H9 (cell line): ENCODE measurements around the gene COPS9. TPM values are rescaled to one million over a fixed set of nuclear protein-coding genes. Genes with fewer than 3 reads are reported as not detected.

Experiments
- DNase-seq: peaks from one replicate; pipeline ENCODE4 v3.0.0-alpha.2; 2017
- H2AFZ ChIP-seq: one replicate; pipeline ENCODE4 v1.6.1; 2013; ENCODE audit warnings: mild to moderate bottlenecking, low read length, control low read depth, moderate library complexity
- H2AK5ac ChIP-seq: 2 replicates; pipeline ENCODE4 v1.6.1; 2013; ENCODE audit warnings: low read length, control low read depth, mixed read lengths; ENCODE audit not compliant: insufficient read length
- H2BK120ac ChIP-seq: one replicate; pipeline ENCODE4 v1.6.1; 2013; ENCODE audit warnings: low read depth, mild to moderate bottlenecking, low read length, control low read depth, inconsistent platforms; ENCODE audit not compliant: poor library complexity, severe bottlenecking
- H2BK12ac ChIP-seq: 2 replicates; pipeline ENCODE4 v1.6.1; 2013; ENCODE audit warnings: low read length, control low read depth, mixed read lengths, low read depth; ENCODE audit not compliant: insufficient read length
- H2BK15ac ChIP-seq: 2 replicates; pipeline ENCODE4 v1.6.1; 2013; ENCODE audit warnings: low read depth, low read length, control low read depth
- H2BK20ac ChIP-seq: one replicate; pipeline ENCODE4 v1.6.1; 2013; ENCODE audit warnings: low read depth, mild to moderate bottlenecking, low read length, control low read depth, inconsistent platforms; ENCODE audit not compliant: poor library complexity, severe bottlenecking
- H2BK5ac ChIP-seq: 2 replicates; pipeline ENCODE4 v1.6.1; 2013; ENCODE audit warnings: low read length, control low read depth, mixed read lengths; ENCODE audit not compliant: insufficient read length
- H3K14ac ChIP-seq: 2 replicates; pipeline ENCODE4 v1.6.1; 2013; ENCODE audit warnings: low read length, control low read depth; ENCODE audit not compliant: insufficient read depth
- H3K18ac ChIP-seq: 2 replicates; pipeline ENCODE4 v1.6.1; 2013; ENCODE audit warnings: low read depth, mild to moderate bottlenecking, mixed read lengths, low read length, control low read depth; ENCODE audit not compliant: insufficient read length
- H3K23ac ChIP-seq: 2 replicates; pipeline ENCODE4 v1.6.1; 2013; ENCODE audit warnings: low read length, control low read depth, mixed read lengths, low read depth; ENCODE audit not compliant: insufficient read length
- H3K23me2 ChIP-seq: 2 replicates; pipeline ENCODE4 v1.6.1; 2013; ENCODE audit warnings: low read depth, mild to moderate bottlenecking, mixed read lengths, low read length, control low read depth; ENCODE audit not compliant: insufficient read length, poor library complexity, severe bottlenecking
- H3K27ac ChIP-seq: 2 replicates; pipeline ENCODE4 v1.5.1; 2013; ENCODE audit warnings: low read length, control low read depth, mixed read lengths, low read depth; ENCODE audit not compliant: insufficient read length
- H3K27me3 ChIP-seq: 2 replicates; pipeline ENCODE4 v1.6.1; 2013; ENCODE audit warnings: low read length, control low read depth, inconsistent platforms; ENCODE audit not compliant: insufficient read depth
- H3K4ac ChIP-seq: 2 replicates; pipeline ENCODE4 v1.6.1; 2013; ENCODE audit warnings: low read depth, mild to moderate bottlenecking, control low read depth, inconsistent platforms, low read length, moderate library complexity
- H3K4me1 ChIP-seq: 2 replicates; pipeline ENCODE4 v1.6.1; 2013; ENCODE audit warnings: low read length, control low read depth, inconsistent platforms; ENCODE audit not compliant: insufficient read depth
- H3K4me2 ChIP-seq: 2 replicates; pipeline ENCODE4 v1.6.1; 2013; ENCODE audit warnings: low read length, control low read depth, mixed read lengths; ENCODE audit not compliant: insufficient read length, insufficient read depth
- H3K56ac ChIP-seq: 2 replicates; pipeline ENCODE4 v1.6.1; 2013; ENCODE audit warnings: low read depth, mild to moderate bottlenecking, mixed read lengths, low read length, control low read depth; ENCODE audit not compliant: insufficient read length
- H3K79me1 ChIP-seq: 2 replicates; pipeline ENCODE4 v1.6.1; 2013; ENCODE audit warnings: low read depth, mild to moderate bottlenecking, moderate library complexity, low read length, control low read depth, inconsistent platforms; ENCODE audit not compliant: insufficient read depth, poor library complexity, severe bottlenecking
- H3K79me2 ChIP-seq: 2 replicates; pipeline ENCODE4 v1.6.1; 2013; ENCODE audit warnings: low read length, control low read depth, inconsistent platforms; ENCODE audit not compliant: insufficient read depth
- H3K9ac ChIP-seq: 2 replicates; pipeline ENCODE4 v1.6.1; 2013; ENCODE audit warnings: low read length, control low read depth, mixed read lengths; ENCODE audit not compliant: insufficient read length; ENCODE audit errors: extremely low read depth
- H3K9me3 ChIP-seq: one replicate; pipeline ENCODE4 v1.6.1; 2013; ENCODE audit warnings: low read depth, low read length, inconsistent platforms; ENCODE audit not compliant: control insufficient read depth
- H3T11ph ChIP-seq: one replicate; pipeline ENCODE4 v1.6.1; 2013; ENCODE audit warnings: mild to moderate bottlenecking, low read length, control low read depth, inconsistent platforms
- H4K20me1 ChIP-seq: one replicate; pipeline ENCODE4 v1.6.1; 2013; ENCODE audit not compliant: control insufficient read depth, insufficient read length, insufficient read depth
- H4K5ac ChIP-seq: 2 replicates; pipeline ENCODE4 v1.6.1; 2013; ENCODE audit warnings: low read depth, mild to moderate bottlenecking, mixed read lengths, low read length, control low read depth; ENCODE audit not compliant: insufficient read length
- H4K8ac ChIP-seq: replicated peaks from 2 replicates; pipeline ENCODE4 v1.6.1; 2013; ENCODE audit warnings: low read length, control low read depth, mixed read lengths, low read depth; ENCODE audit not compliant: insufficient read length
- H4K91ac ChIP-seq: 2 replicates; pipeline ENCODE4 v1.6.1; 2013; ENCODE audit warnings: low read depth, mild to moderate bottlenecking, moderate library complexity, mixed read lengths, low read length, control low read depth; ENCODE audit not compliant: insufficient read length
- H3K27ac Mint-ChIP-seq, 3 experiments: 2 replicates in 2 of 3; 3 replicates in 1 of 3; pipeline ENCODE4 v1.8.0; 2020 to 2021; ENCODE audit warnings: mixed read lengths in 3 of 3, mild to moderate bottlenecking in 1 of 3, moderate library complexity in 1 of 3
- H3K27me3 Mint-ChIP-seq: 2 replicates; pipeline ENCODE4 v1.8.0; 2021; ENCODE audit warnings: low read depth, mild to moderate bottlenecking, moderate library complexity, mixed read lengths
- H3K36me3 Mint-ChIP-seq, 3 experiments: 2 replicates in 2 of 3; 3 replicates in 1 of 3; pipeline ENCODE4 v1.8.0; 2020 to 2021; ENCODE audit warnings: low read depth in 3 of 3, mixed read lengths in 3 of 3; ENCODE audit not compliant: insufficient read depth in 1 of 3
- H3K4me1 Mint-ChIP-seq, 2 experiments: 2 replicates each; pipeline ENCODE4 v1.8.0; 2020; ENCODE audit warnings: mixed read lengths in 2 of 2
- H3K4me3 Mint-ChIP-seq, 2 experiments: 2 replicates in 1 of 2; 3 replicates in 1 of 2; pipeline ENCODE4 v1.8.0; 2020 to 2021; ENCODE audit warnings: mild to moderate bottlenecking in 2 of 2, mixed read lengths in 2 of 2, moderate library complexity in 1 of 2
- H3K9me3 Mint-ChIP-seq, 2 experiments: 2 replicates in 1 of 2; 3 replicates in 1 of 2; pipeline ENCODE4 v1.8.0; 2020; ENCODE audit warnings: mild to moderate bottlenecking in 2 of 2, mixed read lengths in 2 of 2, moderate library complexity in 1 of 2
- CTCF ChIP-seq: fragments of 200-600 bp; sonication (generic); conservative IDR thresholded peaks from 3 replicates; pipeline ENCODE4 v1.8.0; 2021; ENCODE audit warnings: antibody characterized with exemption, mild to moderate bottlenecking
- WGBS: extraction: QIAGEN DNeasy Blood & Tissue Kit; methylation state at CpG from one replicate; pipeline ENCODE4 v1.1.7; 2013; ENCODE audit warnings: missing lambda C conversion rate, low lambda C conversion rate, mixed read lengths; ENCODE audit not compliant: insufficient read length; ENCODE audit errors: extremely low coverage; 5-methylcytosine and 5-hydroxymethylcytosine counted together
- total RNA-seq: library from RNA; stranded (reverse); gene quantifications from 2 replicates; pipeline ENCODE4 v1.2.1, GENCODE V29; 2021

The COPS9 gene
- total RNA-seq, 1 experiment from 2014 or later, result 142 TPM

- Histone ChIP-seq H3K79me2 (peaks cover 11% of the 10 kb centered on the region; the same call in 1 of the 2 replicates), H4K5ac (no peak overlapping the region), H3K23ac (no peak overlapping the region), H4K20me1 (no peaks in the 10 kb centered on the region), H2BK12ac (no peak overlapping the region), H3K79me1 (no peaks in the 10 kb centered on the region), H3K9me3 (no peaks in the 10 kb centered on the region), H3K18ac (no peak overlapping the region), H3K27ac (no peak overlapping the region), H2BK120ac (no peak overlapping the region), H3K14ac (no peak overlapping the region), H4K91ac (no peak overlapping the region), H3K27me3 (no peaks in the 10 kb centered on the region), H3K4ac (no peak overlapping the region), H3K4me2 (no peak overlapping the region), H2BK15ac (no peak overlapping the region), H3T11ph (no peak overlapping the region), H3K56ac (no peak overlapping the region), H2AK5ac (no peak overlapping the region), H3K23me2 (no peaks in the 10 kb centered on the region), H4K8ac (no peak overlapping the region), H2BK20ac (no peak overlapping the region), H3K4me1 (no peaks in the 10 kb centered on the region; the same call in 1 of the 2 replicates), H2AFZ (no peak overlapping the region), H2BK5ac (no peak overlapping the region), H3K9ac (no peak overlapping the region)
- no CpG with 5 or more reads among the region's 23 CpGs for WGBS
- no peak overlapping the region for H3K27ac Mint-ChIP-seq
- DNase-seq, result peak; percentile 1
- no peak overlapping the region for H3K4me3 Mint-ChIP-seq
- H3K27me3 Mint-ChIP-seq, result no peaks in the 10 kb centered on the region; the same call in 1 of the 2 replicates
- peaks cover 41 to 74% (median 71%) of the 10 kb centered on the region in 3 experiments for H3K36me3 Mint-ChIP-seq
- no peaks in the 10 kb centered on the region for H3K9me3 Mint-ChIP-seq
- no peak for TF ChIP-seq CTCF
- H3K4me1 Mint-ChIP-seq, result peaks cover 11% of the 10 kb centered on the region in 2 experiments
Observed at GRCh38 chr2:240130393-240131195, 5.5 kb downstream of the COPS9 start.
